HUES48 (cell line): ENCODE data around the gene PDZRN4.

Source experiments
- H3K27ac ChIP-seq: one replicate; pipeline ENCODE4 v1.7.0; 2013; ENCODE audit warnings: low read depth, low read length, inconsistent platforms
- H3K27me3 ChIP-seq: 2 replicates; pipeline ENCODE4 v1.6.1; 2013; ENCODE audit warnings: mild to moderate bottlenecking, low read length; ENCODE audit not compliant: control insufficient read depth, insufficient read depth
- H3K36me3 ChIP-seq: 2 replicates; pipeline ENCODE4 v1.6.1; 2013; ENCODE audit warnings: low read length; ENCODE audit not compliant: control insufficient read depth, insufficient read depth
- H3K4me1 ChIP-seq: 2 replicates; pipeline ENCODE4 v1.6.1; 2013; ENCODE audit warnings: mild to moderate bottlenecking, low read length; ENCODE audit not compliant: control insufficient read depth, insufficient read depth
- H3K4me3 ChIP-seq: 2 replicates; pipeline ENCODE4 v1.5.1; 2013; ENCODE audit warnings: mild to moderate bottlenecking, low read depth, low read length
- H3K9ac ChIP-seq: 2 replicates; pipeline ENCODE4 v1.6.1; 2013; ENCODE audit warnings: mild to moderate bottlenecking, low read depth, low read length, moderate library complexity
- H3K9me3 ChIP-seq: 2 replicates; pipeline ENCODE4 v1.6.1; 2013; ENCODE audit warnings: low read length; ENCODE audit not compliant: control insufficient read depth, insufficient read depth

The PDZRN4 gene

DNA sequence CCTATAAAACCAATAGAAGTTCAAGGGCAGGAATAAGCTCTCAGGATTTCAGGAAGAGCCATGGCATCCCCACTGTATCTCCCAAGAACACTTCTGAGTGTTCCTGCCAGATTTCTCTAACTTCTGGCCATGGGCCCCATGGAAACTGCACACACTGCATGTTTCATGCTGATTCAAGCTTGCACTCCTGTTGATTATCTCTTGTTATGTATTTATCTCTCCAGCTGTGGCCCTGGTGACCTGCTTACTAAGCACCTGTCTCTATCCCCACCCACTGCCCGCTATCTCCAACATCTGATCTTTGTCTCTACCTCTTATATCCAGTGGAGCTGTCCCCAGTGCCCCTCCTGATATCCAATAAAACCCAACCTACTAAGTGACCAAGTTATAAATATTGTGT, 285.3 kb downstream of the PDZRN4 start:
- Histone ChIP-seq H3K4me3 (no peak overlapping the region), H3K27me3 (no peaks in the 10 kb centered on the region), H3K27ac (no peak overlapping the region), H3K9me3 (no peaks in the 10 kb centered on the region), H3K9ac (no peak overlapping the region), H3K36me3 (no peaks in the 10 kb centered on the region), H3K4me1 (peaks cover 36% of the 10 kb centered on the region)

DNA sequence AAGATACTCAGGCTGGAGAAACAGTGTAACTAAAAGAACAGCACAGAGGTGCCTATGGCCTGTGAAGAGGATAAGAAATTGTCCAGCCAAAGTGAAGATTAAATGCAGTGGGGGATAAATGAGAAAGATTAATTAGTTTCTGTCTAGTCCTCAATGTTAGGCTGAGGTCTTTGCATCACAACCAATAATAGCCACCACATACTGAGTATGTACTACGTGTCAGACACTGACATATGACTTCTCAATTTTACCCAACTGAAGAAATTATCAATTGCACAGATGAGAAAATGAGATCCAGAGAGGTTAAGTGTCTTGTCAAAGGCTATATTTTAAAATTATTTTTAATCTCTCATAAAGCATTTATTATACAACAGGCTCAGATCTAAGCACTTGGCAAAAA, 285.9 kb downstream of the PDZRN4 start:
- Histone ChIP-seq H3K27me3 (no peaks in the 10 kb centered on the region), H3K9me3 (no peaks in the 10 kb centered on the region), H3K36me3 (no peaks in the 10 kb centered on the region), H3K27ac (no peak overlapping the region), H3K9ac (no peak overlapping the region), H3K4me3 (no peak overlapping the region), H3K4me1 (peaks cover 37% of the 10 kb centered on the region)

DNA sequence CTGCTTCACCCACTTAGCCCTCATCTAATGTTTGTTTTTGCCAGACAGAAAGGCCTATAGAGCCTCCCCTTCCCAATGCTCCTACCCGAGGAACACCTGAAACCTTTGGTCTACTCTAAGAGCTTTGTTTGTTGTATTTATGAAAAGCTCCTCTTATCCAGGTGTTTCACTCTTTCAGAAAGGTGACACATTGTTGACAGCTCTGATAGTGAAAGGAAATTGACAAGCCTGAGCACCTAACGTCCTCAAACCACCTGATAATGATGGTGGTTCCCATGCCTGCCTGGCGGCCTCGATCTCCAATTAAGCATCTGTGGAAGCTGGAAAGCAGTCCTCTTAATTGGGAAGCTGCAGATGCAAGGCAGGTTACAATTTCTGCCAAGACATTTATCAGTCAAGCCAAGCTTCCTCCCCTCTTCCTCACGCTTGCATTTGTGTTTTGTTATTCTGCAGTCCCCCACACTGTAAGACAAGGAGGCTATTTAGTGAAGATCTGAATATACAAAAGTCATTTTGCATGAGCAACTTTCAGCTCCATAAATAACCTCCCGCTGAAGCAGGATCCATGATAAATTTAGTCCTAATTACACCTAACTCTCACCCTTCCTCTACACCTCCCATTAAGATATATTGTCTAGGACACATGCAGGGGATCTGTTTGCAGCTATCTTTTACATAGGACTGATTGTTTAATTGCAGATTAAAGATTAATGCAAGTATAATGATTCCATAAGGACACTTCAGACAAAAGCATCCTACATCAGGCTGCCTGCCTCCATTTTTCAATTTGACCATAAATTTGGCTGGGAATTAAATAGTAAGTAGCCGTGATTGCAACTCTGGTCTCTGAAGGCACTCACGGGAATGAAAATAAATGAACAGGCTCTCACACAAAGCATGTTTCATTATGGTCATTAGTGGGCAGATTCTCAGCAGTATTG, 288.6 kb downstream of the PDZRN4 start:
- Histone ChIP-seq H3K4me3 (no peak overlapping the region), H3K9me3 (no peaks in the 10 kb centered on the region), H3K27me3 (no peaks in the 10 kb centered on the region), H3K9ac (no peak overlapping the region), H3K27ac (no peak overlapping the region), H3K4me1 (peaks cover 45% of the 10 kb centered on the region), H3K36me3 (no peaks in the 10 kb centered on the region)

DNA sequence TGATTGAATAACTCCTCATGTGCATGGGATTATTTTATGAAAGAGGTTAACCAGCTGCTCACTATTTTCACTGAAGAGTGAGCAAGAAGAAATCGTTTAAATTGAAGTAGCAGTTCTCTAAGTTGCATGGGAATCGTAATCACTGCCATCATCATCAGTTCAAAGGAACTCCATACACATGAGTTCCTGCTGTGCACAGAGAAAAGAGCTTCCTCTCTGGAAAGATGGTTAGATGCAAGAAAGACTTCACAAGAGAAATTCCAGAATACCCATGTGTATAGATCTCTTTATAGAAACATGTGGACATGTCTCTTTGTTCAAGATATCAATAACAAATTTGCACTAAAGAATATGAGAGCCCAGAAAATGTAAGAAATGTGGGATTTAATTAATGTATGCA, 291.3 kb downstream of the PDZRN4 start:
- Histone ChIP-seq H3K9ac (no peak overlapping the region), H3K27me3 (no peaks in the 10 kb centered on the region), H3K9me3 (no peaks in the 10 kb centered on the region), H3K4me3 (no peak overlapping the region), H3K36me3 (no peaks in the 10 kb centered on the region), H3K4me1 (peaks cover 28% of the 10 kb centered on the region), H3K27ac (no peak overlapping the region)

DNA sequence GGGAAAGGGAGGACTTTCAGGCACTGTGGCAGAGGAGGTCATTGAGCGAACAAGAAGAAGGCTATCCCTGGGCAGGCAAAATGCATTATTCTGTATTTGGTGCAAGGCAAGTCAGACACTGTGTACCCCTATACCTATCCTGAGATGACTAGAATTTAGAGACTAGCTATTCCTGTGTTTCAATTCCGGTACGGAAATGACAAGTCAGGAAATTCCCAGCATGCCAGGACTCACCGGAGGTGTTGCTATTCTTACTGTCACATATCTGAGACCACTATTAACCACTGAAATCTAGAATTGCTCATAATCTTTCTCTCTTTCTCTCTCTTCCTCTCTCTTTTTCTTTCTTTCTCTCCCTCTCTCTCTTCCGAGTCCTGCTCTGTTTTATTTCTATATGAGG, 297.1 kb downstream of the PDZRN4 start:
- Histone ChIP-seq H3K27ac (no peak overlapping the region), H3K4me3 (no peak overlapping the region)

DNA sequence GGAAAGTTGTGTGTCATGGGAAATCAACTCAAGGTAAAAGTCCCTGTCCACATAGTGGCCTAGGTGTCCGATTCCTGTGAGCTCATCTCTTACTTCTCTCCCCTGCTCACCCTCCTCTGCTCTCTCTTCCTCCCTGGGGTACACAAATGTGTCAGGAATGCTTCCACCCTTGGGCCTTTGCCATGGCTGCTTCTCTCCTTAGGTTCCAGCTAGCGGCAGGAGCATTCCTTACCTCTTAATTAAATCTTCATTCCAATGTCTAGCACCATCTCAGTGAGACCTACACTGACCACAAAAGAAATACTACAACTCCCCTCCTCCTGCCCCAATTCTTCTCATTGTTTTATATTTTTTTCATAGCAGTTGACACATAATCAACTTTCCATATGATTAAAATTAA, 298.6 kb downstream of the PDZRN4 start:
- no peaks in the 10 kb centered on the region for H3K27me3 ChIP-seq

More for the DNA sequence above, 297.1 kb downstream of the PDZRN4 start:
- no peaks in the 10 kb centered on the region for H3K4me1 ChIP-seq
- no peaks in the 10 kb centered on the region for H3K9me3 ChIP-seq
- no peaks in the 10 kb centered on the region for H3K36me3 ChIP-seq
- H3K27me3 ChIP-seq, result no peaks in the 10 kb centered on the region
- H3K9ac ChIP-seq, result no peak overlapping the region

DNA sequence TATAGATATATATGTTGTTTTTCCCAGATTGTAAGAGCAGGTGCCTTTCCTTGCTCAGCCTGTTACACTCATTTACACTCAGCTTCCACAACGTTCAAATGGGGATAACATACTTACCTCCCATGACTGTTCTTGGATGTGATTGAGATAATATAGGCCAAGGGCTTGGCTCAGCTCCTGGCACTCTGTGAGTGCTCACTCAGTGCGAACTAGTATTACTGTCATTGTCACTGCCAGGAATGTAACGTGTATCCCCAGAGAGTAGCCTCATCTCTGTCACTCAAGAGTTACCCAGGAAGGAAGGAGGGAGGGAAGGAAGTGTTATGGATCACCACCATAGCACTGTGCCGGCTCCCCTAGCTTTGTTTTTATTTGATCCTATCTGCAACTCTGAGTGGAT, 307.9 kb downstream of the PDZRN4 start:
- Histone ChIP-seq H3K27me3 (no peaks in the 10 kb centered on the region), H3K9ac (no peak overlapping the region), H3K4me1 (no peaks in the 10 kb centered on the region), H3K9me3 (no peaks in the 10 kb centered on the region), H3K27ac (no peak overlapping the region), H3K4me3 (no peak overlapping the region), H3K36me3 (no peaks in the 10 kb centered on the region)

More for the DNA sequence above, 298.6 kb downstream of the PDZRN4 start:
- Histone ChIP-seq H3K27ac (no peak overlapping the region), H3K9ac (no peak overlapping the region), H3K4me1 (no peaks in the 10 kb centered on the region), H3K9me3 (no peaks in the 10 kb centered on the region), H3K36me3 (no peaks in the 10 kb centered on the region), H3K4me3 (no peak overlapping the region)

DNA sequence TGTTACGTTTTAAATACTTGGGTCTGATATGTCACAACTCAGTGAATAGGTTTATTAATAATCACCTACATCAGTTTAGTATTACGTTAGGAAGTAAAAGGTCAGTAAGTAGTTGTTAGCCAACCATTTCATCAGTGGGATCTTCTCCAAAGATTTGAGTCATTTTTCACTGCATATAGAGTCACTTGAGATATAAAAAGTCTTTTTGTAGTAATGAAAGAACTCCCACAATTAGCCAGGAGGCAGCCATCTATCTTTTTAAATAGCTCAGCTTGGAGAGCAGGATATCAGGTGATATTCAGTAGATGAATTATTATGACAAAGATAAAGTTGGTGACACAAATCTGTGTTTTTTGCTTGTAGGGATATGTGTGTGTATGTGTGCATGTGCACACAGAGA, 309.3 kb downstream of the PDZRN4 start:
- no peak overlapping the region for H3K27ac ChIP-seq
- H3K9me3 ChIP-seq, result no peaks in the 10 kb centered on the region
- H3K4me1 ChIP-seq, result no peaks in the 10 kb centered on the region
- H3K4me3 ChIP-seq, result no peak overlapping the region
- H3K9ac ChIP-seq, result no peak overlapping the region
- H3K36me3 ChIP-seq, result no peaks in the 10 kb centered on the region
- no peaks in the 10 kb centered on the region for H3K27me3 ChIP-seq

DNA sequence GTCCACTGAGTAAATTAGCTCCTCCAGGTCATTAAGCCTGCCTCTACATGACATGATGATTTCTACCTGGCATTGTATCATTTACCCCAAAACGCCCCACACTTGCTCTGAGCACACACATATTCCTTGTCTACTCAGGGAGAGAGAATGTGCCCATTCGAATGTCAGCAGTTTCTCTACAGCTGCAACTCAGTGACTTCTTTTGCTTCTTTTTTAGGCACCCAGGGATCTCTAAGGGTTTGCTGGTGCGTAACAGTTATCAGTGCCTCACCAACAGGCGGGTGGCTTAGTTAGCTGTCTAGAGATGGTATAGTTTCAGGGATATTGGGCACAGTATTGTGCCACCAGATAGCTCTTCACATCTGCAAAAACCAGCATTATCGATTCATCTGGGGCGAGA, 316.9 kb downstream of the PDZRN4 start:
- Histone ChIP-seq H3K27me3 (no peaks in the 10 kb centered on the region), H3K9me3 (no peaks in the 10 kb centered on the region), H3K9ac (no peak overlapping the region), H3K27ac (no peak overlapping the region), H3K4me3 (no peak overlapping the region), H3K4me1 (no peaks in the 10 kb centered on the region), H3K36me3 (no peaks in the 10 kb centered on the region)

DNA sequence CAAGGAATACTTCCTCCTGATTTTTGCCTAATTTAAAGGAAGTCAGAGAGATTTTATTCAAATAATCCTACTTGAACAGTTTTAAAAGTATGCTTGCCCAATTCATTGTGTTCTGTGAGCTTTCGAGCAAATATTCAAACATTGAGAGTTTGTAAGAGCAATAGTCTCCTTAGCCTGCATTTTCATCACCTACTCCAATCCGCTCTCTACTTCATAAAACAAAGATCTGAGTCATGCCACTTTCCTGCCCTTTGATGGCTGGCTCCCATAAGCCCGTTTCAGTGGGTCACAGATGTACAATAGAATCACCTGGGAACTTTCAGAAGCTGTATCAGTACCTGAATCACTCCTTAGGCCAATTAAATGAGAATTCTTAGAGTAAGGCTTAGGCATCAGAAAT, 319.2 kb downstream of the PDZRN4 start:
- no peak overlapping the region for H3K4me3 ChIP-seq
- H3K4me1 ChIP-seq, result no peaks in the 10 kb centered on the region
- H3K9me3 ChIP-seq, result no peaks in the 10 kb centered on the region
- H3K9ac ChIP-seq, result no peak overlapping the region
- H3K36me3 ChIP-seq, result no peaks in the 10 kb centered on the region
- H3K27me3 ChIP-seq, result no peaks in the 10 kb centered on the region
- H3K27ac ChIP-seq, result no peak overlapping the region

DNA sequence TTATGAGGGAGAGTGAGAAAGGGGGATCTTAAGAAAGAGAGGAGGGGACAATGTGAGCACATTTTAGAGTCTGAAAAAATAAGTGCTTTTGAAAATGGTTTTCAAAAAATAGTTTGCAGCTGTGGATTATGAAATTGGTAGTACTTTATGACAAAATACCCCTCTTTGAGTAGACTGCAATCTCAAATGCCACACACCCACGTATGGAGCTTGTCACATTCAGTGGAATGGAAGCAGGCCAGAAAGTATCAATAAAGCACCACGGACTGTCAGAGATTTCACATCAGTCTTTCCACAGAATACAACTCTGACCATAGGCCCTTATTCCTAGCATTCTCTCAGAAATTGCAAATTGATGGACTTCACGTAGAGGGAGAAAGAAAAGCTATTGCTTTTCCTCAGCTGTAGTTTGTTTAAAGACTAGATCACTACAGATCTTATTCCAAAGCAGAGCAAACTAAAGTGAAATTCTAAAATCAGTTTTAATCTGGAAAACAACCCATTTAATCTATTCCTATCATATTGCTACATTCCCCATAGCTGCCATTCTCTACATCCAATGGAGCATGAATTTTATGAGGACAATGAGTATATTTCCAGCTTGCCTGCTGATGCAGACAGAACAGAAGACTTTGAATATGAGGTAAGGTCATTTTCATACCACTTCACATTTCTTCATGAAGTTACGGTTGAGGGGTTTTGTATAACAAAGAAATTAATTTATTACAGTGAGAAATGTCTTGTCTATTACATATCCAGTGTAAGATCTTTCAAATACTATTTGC, 321.3 kb downstream of the PDZRN4 start:
- Histone ChIP-seq H3K36me3 (no peaks in the 10 kb centered on the region), H3K27ac (no peak overlapping the region), H3K9me3 (no peaks in the 10 kb centered on the region), H3K27me3 (no peaks in the 10 kb centered on the region), H3K9ac (no peak overlapping the region), H3K4me3 (no peak overlapping the region), H3K4me1 (no peaks in the 10 kb centered on the region)
